Stimulated activated naive CD8-positive, alpha-beta T cell treated with anti-CD3 and anti-CD28 coated beads, Interleukin-15, Interleukin-2, amounts not matched to agents 100 ng/mL and 50 ng/mL, for 24 hours (primary cell): Measurements from ENCODE around the gene CERKL.

Experiments used
- H3K27ac Mint-ChIP-seq: one replicate; pipeline ENCODE4 v1.8.0; 2021; ENCODE audit warnings: mild to moderate bottlenecking, mixed read lengths
- H3K27me3 Mint-ChIP-seq: one replicate; pipeline ENCODE4 v1.8.0; 2021; ENCODE audit warnings: mixed read lengths
- H3K36me3 Mint-ChIP-seq: one replicate; pipeline ENCODE4 v1.8.0; 2021; ENCODE audit warnings: low read depth, mixed read lengths
- H3K4me1 Mint-ChIP-seq: one replicate; pipeline ENCODE4 v1.8.0; 2021; ENCODE audit warnings: low read depth, mixed read lengths
- H3K4me3 Mint-ChIP-seq: one replicate; pipeline ENCODE4 v1.8.0; 2021; ENCODE audit warnings: mild to moderate bottlenecking, mixed read lengths
- H3K9me3 Mint-ChIP-seq: one replicate; pipeline ENCODE4 v1.8.0; 2021; ENCODE audit warnings: mixed read lengths

The CERKL gene

GRCh38 chr2:181680937-181681811, 24.3 kb upstream of the CERKL start:
- H3K4me1 Mint-ChIP-seq = peaks cover 57% of the 10 kb centered on the region
- H3K9me3 Mint-ChIP-seq = peaks cover 9% of the 10 kb centered on the region
- H3K36me3 Mint-ChIP-seq = peaks cover 8% of the 10 kb centered on the region
- H3K4me3 Mint-ChIP-seq = peak overlapping the region; percentile 74
- H3K27me3 Mint-ChIP-seq = peaks cover 86% of the 10 kb centered on the region
- H3K27ac Mint-ChIP-seq = no peak overlapping the region

DNA sequence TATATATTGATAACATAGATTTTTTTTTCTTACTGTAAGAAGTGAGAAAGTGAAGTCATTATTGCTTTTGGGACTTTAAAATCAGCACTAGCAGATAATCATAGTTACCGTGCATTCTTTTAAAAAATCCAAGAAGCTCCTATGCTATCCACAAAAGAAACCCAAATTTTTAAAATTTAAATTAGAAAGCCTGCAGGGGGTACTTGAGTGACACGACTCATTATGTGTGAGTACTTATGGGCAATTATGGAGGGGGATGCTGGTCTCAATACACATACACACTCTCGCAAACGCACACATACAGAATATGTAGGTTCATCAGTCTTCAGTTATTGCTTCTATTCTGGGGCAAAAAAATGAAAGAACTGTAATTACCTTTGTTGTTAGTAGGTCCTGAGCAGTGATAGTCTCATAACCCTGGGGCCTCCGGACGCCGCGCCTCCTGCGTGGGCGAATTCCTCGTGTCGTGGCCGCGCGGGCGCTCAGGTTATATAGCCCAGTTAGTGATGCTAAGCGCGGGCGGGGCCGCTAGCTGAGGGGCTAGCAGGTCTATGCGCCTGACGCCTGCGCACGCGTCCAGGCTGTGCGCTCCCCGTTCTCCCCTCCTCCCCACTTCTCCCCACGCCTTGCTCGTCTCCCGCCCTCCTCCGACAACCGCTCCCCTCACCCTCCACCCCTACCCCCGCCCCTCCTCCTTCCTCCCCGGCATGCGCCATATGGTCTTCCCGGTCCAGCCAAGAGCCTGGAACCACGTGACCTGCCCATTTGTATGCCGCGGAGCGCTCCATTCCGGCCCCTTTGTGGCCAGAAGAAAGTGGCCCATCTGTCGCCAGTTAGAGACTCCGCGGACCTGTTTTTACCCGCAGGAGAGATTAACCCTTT, 23.4 kb upstream of the CERKL start, which contains the start of gene NEUROD1:
Gene NEUROD1, minus strand, starts transcription at position 463 of the 882 bp plus-strand sequence. CDS start 1,657 bp downstream, outside the sequence.
- Mint-ChIP-seq H3K27ac (no peak within 1 kb of the TSS), H3K27me3 (peaks cover 82% of the 10 kb centered on the region), H3K36me3 (peaks cover 8% of the 10 kb centered on the region), H3K9me3 (peaks cover 9% of the 10 kb centered on the region), H3K4me1 (peaks cover 57% of the 10 kb centered on the region), H3K4me3 (peak within 1 kb of the TSS; percentile 74)

- H3K9me3 Mint-ChIP-seq = peaks cover 9% of the 10 kb centered on the region
Measured at GRCh38 chr2:181679544-181679979, 22.7 kb upstream of the CERKL start.

DNA sequence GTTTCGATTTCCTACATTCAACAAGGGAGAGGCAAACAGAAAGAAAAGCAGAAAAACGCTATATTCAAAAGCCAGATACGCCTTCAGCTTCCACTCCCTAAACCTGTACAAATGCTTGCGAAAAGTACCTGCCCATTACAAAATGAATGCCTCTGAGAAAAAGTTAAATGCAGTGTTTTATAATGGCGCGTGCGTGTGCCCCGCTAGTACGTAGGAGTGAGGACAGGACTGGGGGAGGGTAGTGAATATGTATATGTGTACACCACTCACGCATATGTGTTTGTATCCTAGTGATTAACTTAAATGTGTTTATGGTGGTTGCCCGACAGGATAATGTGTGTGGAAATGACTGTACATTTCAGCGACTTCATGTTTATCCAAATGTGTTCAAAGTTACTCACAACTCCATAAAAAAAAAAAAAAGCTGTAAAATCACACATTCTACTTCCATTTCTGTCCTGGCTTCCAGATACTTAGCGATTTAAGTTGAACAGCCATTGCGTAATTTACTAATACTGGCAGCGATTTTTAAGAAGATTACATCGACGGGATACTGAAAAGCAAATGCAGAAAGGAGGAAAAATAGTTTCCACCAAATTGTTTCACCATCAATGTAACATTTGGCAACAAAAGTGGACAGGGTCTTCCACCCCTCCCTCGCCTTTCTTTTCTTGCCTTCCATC, 22.1 kb upstream of the CERKL start:
- Mint-ChIP-seq H3K4me1 (peaks cover 47% of the 10 kb centered on the region), H3K9me3 (peaks cover 9% of the 10 kb centered on the region), H3K36me3 (peaks cover 8% of the 10 kb centered on the region), H3K27ac (peak overlapping the region; percentile 61), H3K27me3 (peaks cover 80% of the 10 kb centered on the region), H3K4me3 (peak overlapping the region; percentile 19)

More at GRCh38 chr2:181679544-181679979, 22.7 kb upstream of the CERKL start:
- Mint-ChIP-seq H3K4me1 (peaks cover 51% of the 10 kb centered on the region), H3K4me3 (no peak overlapping the region), H3K27me3 (peaks cover 82% of the 10 kb centered on the region), H3K36me3 (peaks cover 8% of the 10 kb centered on the region), H3K27ac (no peak overlapping the region)

DNA sequence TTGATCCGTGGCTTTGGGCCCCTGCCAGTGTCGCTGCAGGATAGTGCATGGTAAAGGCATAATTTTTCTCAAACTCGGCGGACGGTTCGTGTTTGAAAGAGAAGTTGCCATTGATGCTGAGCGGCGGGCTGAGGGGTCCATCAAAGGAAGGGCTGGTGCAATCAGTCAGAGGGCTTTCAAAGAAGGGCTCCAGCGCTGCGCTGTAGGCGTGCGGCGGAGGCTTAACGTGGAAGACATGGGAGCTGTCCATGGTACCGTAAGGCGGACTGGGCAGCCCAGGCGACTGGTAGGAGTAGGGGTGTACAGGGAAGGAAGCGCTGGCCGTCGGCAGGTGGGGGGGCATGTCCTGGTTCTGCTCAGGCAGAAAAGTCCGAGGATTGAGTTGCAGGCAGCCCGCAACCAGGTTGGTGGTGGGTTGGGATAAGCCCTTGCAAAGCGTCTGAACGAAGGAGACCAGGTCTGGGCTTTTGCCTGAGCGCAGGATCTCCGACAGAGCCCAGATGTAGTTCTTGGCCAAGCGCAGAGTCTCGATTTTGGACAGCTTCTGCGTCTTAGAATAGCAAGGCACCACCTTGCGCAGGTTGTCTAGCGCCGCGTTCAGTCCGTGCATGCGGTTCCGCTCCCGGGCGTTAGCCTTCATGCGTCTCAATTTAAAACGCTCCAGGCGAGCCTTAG, 21.1 kb upstream of the CERKL start:
- Mint-ChIP-seq H3K27ac (no peak overlapping the region), H3K36me3 (peaks cover 8% of the 10 kb centered on the region), H3K4me3 (peak overlapping the region; percentile 30), H3K27me3 (peaks cover 75% of the 10 kb centered on the region), H3K4me1 (peaks cover 46% of the 10 kb centered on the region), H3K9me3 (peaks cover 9% of the 10 kb centered on the region)

GRCh38 chr2:181675254-181675653, 18.3 kb upstream of the CERKL start:
- Mint-ChIP-seq H3K9me3 (peaks cover 9% of the 10 kb centered on the region), H3K27me3 (peaks cover 57% of the 10 kb centered on the region), H3K36me3 (peaks cover 8% of the 10 kb centered on the region), H3K4me1 (peaks cover 30% of the 10 kb centered on the region), H3K4me3 (no peak overlapping the region), H3K27ac (no peak overlapping the region)

- H3K9me3 Mint-ChIP-seq = peaks cover 8% of the 10 kb centered on the region
- H3K36me3 Mint-ChIP-seq = peaks cover 7% of the 10 kb centered on the region
- peaks cover 53% of the 10 kb centered on the region for H3K27me3 Mint-ChIP-seq
- H3K4me1 Mint-ChIP-seq = peaks cover 27% of the 10 kb centered on the region
- no peak overlapping the region for H3K27ac Mint-ChIP-seq
- H3K4me3 Mint-ChIP-seq = no peak overlapping the region
Measured at GRCh38 chr2:181674461-181674860, 17.6 kb upstream of the CERKL start.

DNA sequence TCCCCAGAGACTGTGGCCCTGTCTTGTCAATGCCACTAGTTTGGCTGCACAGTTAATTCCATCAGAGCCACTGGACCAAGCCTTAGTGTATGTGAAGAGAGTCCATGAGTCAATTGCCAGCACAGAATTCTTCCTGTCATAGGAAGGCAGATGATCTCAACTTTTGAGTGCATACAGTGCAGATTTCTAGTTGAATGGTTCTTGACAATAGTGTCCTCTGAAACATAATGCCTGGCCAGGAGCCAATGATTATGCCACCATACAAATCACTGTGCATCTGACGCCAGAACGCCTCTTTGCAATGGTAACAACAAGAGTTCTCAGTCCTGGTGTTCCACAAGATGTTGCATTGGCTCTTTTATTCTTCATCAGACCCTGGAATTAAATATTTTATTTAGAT, 16.3 kb upstream of the CERKL start:
- peaks cover 17% of the 10 kb centered on the region for H3K4me1 Mint-ChIP-seq
- no peaks in the 10 kb centered on the region for H3K36me3 Mint-ChIP-seq
- no peak overlapping the region for H3K27ac Mint-ChIP-seq

DNA sequence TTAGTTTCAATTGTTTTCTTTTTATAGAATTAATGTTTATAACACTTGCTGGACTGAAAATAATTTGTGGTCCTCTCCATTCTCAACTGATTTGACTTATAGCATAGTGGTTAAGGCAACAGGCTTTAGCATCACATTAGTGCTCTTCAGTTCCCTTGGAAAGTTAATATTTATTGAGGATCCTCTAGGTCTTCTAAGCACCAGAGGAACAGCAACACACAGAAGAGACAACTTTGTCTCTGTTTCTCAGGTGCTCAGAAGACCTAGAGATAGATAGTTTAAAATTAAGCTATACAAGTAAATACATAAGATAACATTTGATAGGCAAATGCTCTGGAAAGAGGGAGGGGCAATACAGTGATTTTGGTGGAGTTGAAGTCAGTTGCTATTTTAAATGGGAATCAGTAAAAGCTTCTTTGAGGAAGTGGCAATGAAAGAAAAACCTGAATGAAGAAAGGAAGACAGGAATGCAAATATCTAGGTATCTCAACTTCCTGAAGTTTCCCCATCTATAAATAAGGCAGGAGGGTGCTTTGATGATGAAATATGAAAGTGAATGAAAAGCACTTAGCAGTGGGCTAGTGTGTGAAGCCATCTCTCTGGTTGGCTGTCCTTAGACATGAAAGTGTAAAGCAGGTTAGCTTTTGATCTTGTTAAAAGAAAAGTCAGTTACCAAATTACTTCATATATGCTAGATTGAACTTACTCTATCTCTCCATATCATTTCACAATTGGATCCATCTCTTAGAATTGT, 15.5 kb upstream of the CERKL start:
- H3K4me1 Mint-ChIP-seq = peaks cover 12% of the 10 kb centered on the region
- no peaks in the 10 kb centered on the region for H3K36me3 Mint-ChIP-seq
- peaks cover 46% of the 10 kb centered on the region for H3K27me3 Mint-ChIP-seq
- H3K9me3 Mint-ChIP-seq = no peaks in the 10 kb centered on the region
- no peak overlapping the region for H3K4me3 Mint-ChIP-seq
- no peak overlapping the region for H3K27ac Mint-ChIP-seq

More for the DNA sequence above, 16.3 kb upstream of the CERKL start:
- H3K27me3 Mint-ChIP-seq = peaks cover 53% of the 10 kb centered on the region
- H3K9me3 Mint-ChIP-seq = no peaks in the 10 kb centered on the region
- H3K4me3 Mint-ChIP-seq = no peak overlapping the region

GRCh38 chr2:181670632-181671031, 13.7 kb upstream of the CERKL start:
- Mint-ChIP-seq H3K36me3 (peaks cover 5% of the 10 kb centered on the region), H3K9me3 (peaks cover 13% of the 10 kb centered on the region), H3K4me3 (no peak overlapping the region), H3K27me3 (peaks cover 45% of the 10 kb centered on the region), H3K4me1 (peaks cover 12% of the 10 kb centered on the region), H3K27ac (no peak overlapping the region)

DNA sequence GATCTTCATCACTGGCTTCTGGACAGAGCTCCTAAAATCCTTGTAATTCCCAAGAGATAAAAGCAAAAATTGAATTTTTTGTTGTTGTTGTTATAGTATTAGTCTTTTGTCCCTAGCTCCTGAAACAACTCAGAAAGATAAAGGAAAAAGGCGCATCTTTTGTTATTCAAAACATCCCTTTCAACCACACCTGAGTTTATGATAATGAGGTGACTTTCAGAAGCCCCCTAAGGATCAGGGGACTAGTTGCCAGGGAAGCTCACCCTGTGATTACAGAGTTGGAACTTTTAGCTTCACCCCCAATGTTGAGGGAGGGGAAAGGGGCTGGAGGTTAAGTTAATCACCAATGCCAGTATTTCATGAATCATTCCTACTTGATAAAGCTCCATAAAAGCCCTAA, 10.3 kb upstream of the CERKL start:
- Mint-ChIP-seq H3K27me3 (peaks cover 33% of the 10 kb centered on the region), H3K9me3 (peaks cover 15% of the 10 kb centered on the region), H3K4me3 (no peak overlapping the region), H3K36me3 (peaks cover 7% of the 10 kb centered on the region), H3K4me1 (peaks cover under 1% of the 10 kb centered on the region), H3K27ac (no peak overlapping the region)

GRCh38 chr2:181662287-181662686, 5.4 kb upstream of the CERKL start:
- Mint-ChIP-seq H3K4me1 (no peaks in the 10 kb centered on the region), H3K36me3 (peaks cover 7% of the 10 kb centered on the region), H3K27ac (no peak overlapping the region), H3K27me3 (peaks cover 34% of the 10 kb centered on the region), H3K4me3 (no peak overlapping the region), H3K9me3 (peaks cover 15% of the 10 kb centered on the region)

DNA sequence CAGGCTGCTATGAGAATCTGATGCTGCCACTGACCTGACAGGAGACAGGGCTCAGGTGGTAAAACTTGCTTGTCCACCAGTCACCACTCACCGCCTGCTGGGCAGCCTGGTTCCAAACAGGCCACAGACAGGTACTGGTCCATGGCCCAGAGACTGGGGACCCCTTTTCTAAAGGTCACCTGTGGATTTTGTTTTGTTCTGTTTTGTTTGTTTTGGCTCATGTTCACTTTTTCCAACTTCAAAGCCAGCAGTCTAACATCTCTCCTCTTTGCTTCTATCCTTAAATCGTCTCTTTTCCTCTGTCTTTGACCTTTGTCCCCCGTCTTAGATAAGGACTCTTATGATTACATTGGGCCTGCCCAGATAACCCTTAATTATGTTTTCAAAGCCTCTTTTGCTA, 3.3 kb upstream of the CERKL start:
- no peaks in the 10 kb centered on the region for H3K36me3 Mint-ChIP-seq
- no peak overlapping the region for H3K4me3 Mint-ChIP-seq
- peaks cover 42% of the 10 kb centered on the region for H3K27me3 Mint-ChIP-seq
- H3K9me3 Mint-ChIP-seq = no peaks in the 10 kb centered on the region
- H3K4me1 Mint-ChIP-seq = peaks cover 6% of the 10 kb centered on the region
- H3K27ac Mint-ChIP-seq = no peak overlapping the region
